GM12891 (cell line): Measurements from ENCODE around the gene ALDH3B2.
"Not testable (repeated sequence)": the region's sequence is repeated elsewhere in the genome, so short reads cannot be mapped to it uniquely, and the experiment has no call there.

Experiments
- PAX5 ChIP-seq: IDR thresholded peaks from 2 replicates; pipeline ENCODE4 v1.6.1; 2011; ENCODE audit warnings: low read length, moderate library complexity, mild to moderate bottlenecking; ENCODE audit not compliant: insufficient read depth, severe bottlenecking
- POLR2A ChIP-seq: IDR thresholded peaks from 2 replicates; pipeline ENCODE4 v1.6.1; 2011; ENCODE audit warnings: low read depth, low read length, control low read depth
- POLR2AphosphoS5 ChIP-seq: IDR thresholded peaks from 2 replicates; pipeline ENCODE4 v1.6.1; 2011; ENCODE audit warnings: low read depth, low read length, control low read depth
- POU2F2 ChIP-seq: IDR thresholded peaks from 2 replicates; pipeline ENCODE4 v1.6.1; 2011; ENCODE audit warnings: low read depth, mild to moderate bottlenecking, control low read depth, low read length, moderate library complexity
- SPI1 ChIP-seq: IDR thresholded peaks from 2 replicates; pipeline ENCODE4 v1.6.1; 2011; ENCODE audit warnings: low read depth, low read length, control low read depth
- TAF1 ChIP-seq: IDR thresholded peaks from 2 replicates; pipeline ENCODE4 v1.6.1; 2011; ENCODE audit warnings: low read depth, low read length, control low read depth

DNA sequence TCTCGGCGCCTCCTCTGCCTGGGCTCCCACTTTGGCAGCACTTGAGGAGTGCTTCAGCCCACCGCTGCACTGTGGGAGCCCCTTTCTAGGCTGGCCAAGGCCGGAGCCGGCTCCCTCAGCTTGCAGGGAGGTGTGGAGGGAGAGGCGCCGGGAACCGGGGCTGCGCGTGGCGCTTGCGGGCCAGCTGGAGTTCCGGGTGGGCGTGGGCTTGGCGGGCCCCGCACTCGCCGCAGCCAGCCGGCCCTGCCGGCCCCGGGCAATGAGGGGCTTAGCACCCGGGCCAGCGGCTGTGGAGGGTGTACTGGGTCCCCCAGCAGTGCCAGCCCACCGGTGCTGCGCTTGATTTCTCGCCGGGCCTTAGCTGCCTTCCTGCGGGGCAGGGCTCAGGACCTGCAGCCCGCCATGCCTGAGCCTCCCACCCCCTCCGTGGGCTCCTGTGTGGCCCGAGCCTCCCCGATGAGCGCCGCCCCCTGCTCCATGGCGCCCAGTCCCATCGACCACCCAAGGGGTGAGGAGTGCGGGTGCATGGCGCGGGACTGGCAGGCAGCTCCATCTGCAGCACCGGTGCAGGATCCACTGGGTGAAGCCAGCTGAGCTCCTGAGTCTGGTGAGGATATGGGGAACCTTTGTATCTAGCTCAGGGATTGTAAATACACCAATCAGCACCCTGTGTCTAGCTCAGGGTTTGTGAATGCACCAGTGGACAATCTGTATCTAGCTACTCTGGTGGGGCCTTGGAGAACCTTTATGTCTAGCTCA, 55.3 kb downstream of the ALDH3B2 start:
- not testable (repeated sequence) for TF ChIP-seq POLR2A, TAF1, POLR2AphosphoS5, POU2F2, SPI1, PAX5
